GM23338 (cell line): ENCODE results near the gene CENPL.

Source experiments
- EZH2 ChIP-seq: fragments of 200-600 bp; sonication (generic); IDR thresholded peaks from one replicate; pipeline ENCODE4 v1.8.0; 2017; ENCODE audit warnings: antibody characterized with exemption, mild to moderate bottlenecking, low read depth; ENCODE audit not compliant: unreplicated experiment
- EZH2phosphoT487 ChIP-seq: fragments of 200-600 bp; sonication (generic); IDR thresholded peaks from one replicate; pipeline ENCODE4 v1.8.1; 2018; ENCODE audit warnings: antibody characterized with exemption; ENCODE audit not compliant: unreplicated experiment
- JUNB ChIP-seq: IDR thresholded peaks from one replicate; pipeline ENCODE4 v1.6.1; 2016; ENCODE audit warnings: antibody characterized with exemption; ENCODE audit not compliant: unreplicated experiment
- NANOG ChIP-seq: IDR thresholded peaks from 2 replicates; pipeline ENCODE4 v1.6.1; 2016; ENCODE audit warnings: antibody characterized with exemption, borderline replicate concordance
- POLR2AphosphoS5 ChIP-seq: IDR thresholded peaks from 2 replicates; pipeline ENCODE4 v1.6.1; 2016; ENCODE audit warnings: antibody characterized with exemption, low read depth
- STAT1 ChIP-seq: IDR thresholded peaks from one replicate; pipeline ENCODE4 v1.6.1; 2016; ENCODE audit warnings: antibody characterized with exemption; ENCODE audit not compliant: unreplicated experiment
- TF ChIP-seq, protein P1 (sequence below), 2 experiments: fragments of 200-600 bp in 1 of 2; sonication (generic) in 1 of 2; conservative IDR thresholded peaks; 2 replicates each; pipeline versions ENCODE4 v1.5.1 to v1.6.1; 2016 to 2017; ENCODE audit warnings: antibody characterized with exemption in 2 of 2, low read depth in 2 of 2, mild to moderate bottlenecking in 2 of 2, moderate library complexity in 1 of 2
- TF ChIP-seq, protein P2 (sequence below): IDR thresholded peaks from one replicate; pipeline ENCODE4 v1.6.1; 2018; ENCODE audit warnings: antibody characterized with exemption; ENCODE audit not compliant: unreplicated experiment

DNA sequence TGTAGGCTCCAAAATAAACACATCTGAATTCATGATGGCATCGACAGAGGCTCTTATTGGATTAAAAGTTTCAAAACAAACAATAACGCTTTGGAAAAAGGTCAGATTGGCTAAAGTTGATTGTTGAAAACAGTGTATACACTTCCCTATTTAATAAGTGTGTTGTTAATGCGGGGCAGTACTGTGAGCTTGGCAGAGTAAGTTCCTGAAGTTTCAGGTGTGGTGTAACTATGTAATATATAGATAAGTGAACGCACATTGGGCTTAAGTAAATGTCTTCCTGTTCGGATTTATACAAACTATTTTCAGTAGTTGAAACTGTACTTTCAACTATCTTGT is 44.3 kb upstream of the CENPL start:
- TF ChIP-seq POLR2AphosphoS5: no peak
- TF ChIP-seq, protein P1, sequence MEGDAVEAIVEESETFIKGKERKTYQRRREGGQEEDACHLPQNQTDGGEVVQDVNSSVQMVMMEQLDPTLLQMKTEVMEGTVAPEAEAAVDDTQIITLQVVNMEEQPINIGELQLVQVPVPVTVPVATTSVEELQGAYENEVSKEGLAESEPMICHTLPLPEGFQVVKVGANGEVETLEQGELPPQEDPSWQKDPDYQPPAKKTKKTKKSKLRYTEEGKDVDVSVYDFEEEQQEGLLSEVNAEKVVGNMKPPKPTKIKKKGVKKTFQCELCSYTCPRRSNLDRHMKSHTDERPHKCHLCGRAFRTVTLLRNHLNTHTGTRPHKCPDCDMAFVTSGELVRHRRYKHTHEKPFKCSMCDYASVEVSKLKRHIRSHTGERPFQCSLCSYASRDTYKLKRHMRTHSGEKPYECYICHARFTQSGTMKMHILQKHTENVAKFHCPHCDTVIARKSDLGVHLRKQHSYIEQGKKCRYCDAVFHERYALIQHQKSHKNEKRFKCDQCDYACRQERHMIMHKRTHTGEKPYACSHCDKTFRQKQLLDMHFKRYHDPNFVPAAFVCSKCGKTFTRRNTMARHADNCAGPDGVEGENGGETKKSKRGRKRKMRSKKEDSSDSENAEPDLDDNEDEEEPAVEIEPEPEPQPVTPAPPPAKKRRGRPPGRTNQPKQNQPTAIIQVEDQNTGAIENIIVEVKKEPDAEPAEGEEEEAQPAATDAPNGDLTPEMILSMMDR (conservative IDR thresholded peaks at IDR 0.05; ENCODE audit: low read depth in 2 of 2): no peak
- TF ChIP-seq, protein P2, sequence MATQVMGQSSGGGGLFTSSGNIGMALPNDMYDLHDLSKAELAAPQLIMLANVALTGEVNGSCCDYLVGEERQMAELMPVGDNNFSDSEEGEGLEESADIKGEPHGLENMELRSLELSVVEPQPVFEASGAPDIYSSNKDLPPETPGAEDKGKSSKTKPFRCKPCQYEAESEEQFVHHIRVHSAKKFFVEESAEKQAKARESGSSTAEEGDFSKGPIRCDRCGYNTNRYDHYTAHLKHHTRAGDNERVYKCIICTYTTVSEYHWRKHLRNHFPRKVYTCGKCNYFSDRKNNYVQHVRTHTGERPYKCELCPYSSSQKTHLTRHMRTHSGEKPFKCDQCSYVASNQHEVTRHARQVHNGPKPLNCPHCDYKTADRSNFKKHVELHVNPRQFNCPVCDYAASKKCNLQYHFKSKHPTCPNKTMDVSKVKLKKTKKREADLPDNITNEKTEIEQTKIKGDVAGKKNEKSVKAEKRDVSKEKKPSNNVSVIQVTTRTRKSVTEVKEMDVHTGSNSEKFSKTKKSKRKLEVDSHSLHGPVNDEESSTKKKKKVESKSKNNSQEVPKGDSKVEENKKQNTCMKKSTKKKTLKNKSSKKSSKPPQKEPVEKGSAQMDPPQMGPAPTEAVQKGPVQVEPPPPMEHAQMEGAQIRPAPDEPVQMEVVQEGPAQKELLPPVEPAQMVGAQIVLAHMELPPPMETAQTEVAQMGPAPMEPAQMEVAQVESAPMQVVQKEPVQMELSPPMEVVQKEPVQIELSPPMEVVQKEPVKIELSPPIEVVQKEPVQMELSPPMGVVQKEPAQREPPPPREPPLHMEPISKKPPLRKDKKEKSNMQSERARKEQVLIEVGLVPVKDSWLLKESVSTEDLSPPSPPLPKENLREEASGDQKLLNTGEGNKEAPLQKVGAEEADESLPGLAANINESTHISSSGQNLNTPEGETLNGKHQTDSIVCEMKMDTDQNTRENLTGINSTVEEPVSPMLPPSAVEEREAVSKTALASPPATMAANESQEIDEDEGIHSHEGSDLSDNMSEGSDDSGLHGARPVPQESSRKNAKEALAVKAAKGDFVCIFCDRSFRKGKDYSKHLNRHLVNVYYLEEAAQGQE: no peak
- no peak for TF ChIP-seq EZH2phosphoT487
- no peak for TF ChIP-seq STAT1
- no peak for TF ChIP-seq EZH2
- TF ChIP-seq NANOG: no peak
- TF ChIP-seq JUNB: no peak
